Endothelial cell of umbilical vein (primary cell): ENCODE data around the gene SLC25A22. TPM values are rescaled to one million over a fixed set of nuclear protein-coding genes. Genes with fewer than 3 reads are reported as not detected.

Source experiments
- BruUV-seq: library from RNA; stranded (reverse); fragments of 400-500 nt; replicated peaks from 2 replicates; lab custom pipeline; 2021; lab: Mats Ljungman, UMichigan
- CTCF ChIA-PET: fragments of 300-600, 350-600 bp; sonication (Branson Sonifier 250); formaldehyde crosslinking; loops from one replicate; lab custom pipeline; 2021; ENCODE audit warnings: antibody characterized with exemption, inconsistent platforms; lab: Charles Lee
- POLR2A ChIA-PET: fragments of 300-600, 350-600 bp; sonication (Branson Sonifier 250); formaldehyde crosslinking; loops from one replicate; lab custom pipeline; 2021; ENCODE audit warnings: antibody characterized with exemption, inconsistent platforms; lab: Charles Lee
- DNase-seq: peaks from one replicate; pipeline ENCODE4 v3.0.0-alpha.2; 2011; ENCODE audit warnings: low read depth, low spot score
- FAIRE-seq: peaks from 2 replicates; lab custom pipeline; 2011; peaks lifted over from hg19 to GRCh38; lab: Jason Lieb, UNC
- H2AFZ ChIP-seq: 2 replicates; pipeline ENCODE4 v1.6.0; 2012; ENCODE audit warnings: low read depth, low read length, control low read depth, inconsistent platforms
- H3K27ac ChIP-seq: 2 replicates; pipeline ENCODE4 v1.5.1; 2011; ENCODE audit warnings: low read depth, mild to moderate bottlenecking, control low read depth, low read length, moderate library complexity; ENCODE audit not compliant: insufficient read depth
- H3K27me3 ChIP-seq, 2 experiments: 2 replicates each; pipeline versions ENCODE4 v1.6.0 to v1.6.1; 2011; ENCODE audit warnings: low read length in 2 of 2, mixed read lengths in 1 of 2; ENCODE audit not compliant: control insufficient read depth in 2 of 2, insufficient read depth in 2 of 2
- H3K36me3 ChIP-seq, 2 experiments: 2 replicates in 1 of 2; 3 replicates in 1 of 2; pipeline ENCODE4 v1.5.1; 2011; ENCODE audit warnings: low read length in 2 of 2, mild to moderate bottlenecking in 1 of 2, moderate library complexity in 1 of 2; ENCODE audit not compliant: control insufficient read depth in 2 of 2, insufficient read depth in 2 of 2; ENCODE audit errors: extremely low read depth in 1 of 2
- H3K4me1 ChIP-seq: 3 replicates; pipeline ENCODE4 v1.5.1; 2011; ENCODE audit warnings: mild to moderate bottlenecking, low read length; ENCODE audit not compliant: control insufficient read depth, insufficient read depth; ENCODE audit errors: extremely low read depth
- H3K4me2 ChIP-seq: 2 replicates; pipeline ENCODE4 v1.6.1; 2011; ENCODE audit warnings: low read length, control low read depth, mixed read lengths; ENCODE audit not compliant: insufficient read depth
- H3K4me3 ChIP-seq, 3 experiments: fragments of 200-600 bp in 1 of 3; sonication (generic), shearing (Covaris generic) in 1 of 3; replicated peaks in 1 of 3; 2 replicates each; pipeline ENCODE4 v1.5.1; 2011 to 2016; ENCODE audit warnings: control low read depth in 3 of 3, low read length in 3 of 3, mild to moderate bottlenecking in 2 of 3, inconsistent platforms in 1 of 3, low read depth in 1 of 3, moderate library complexity in 1 of 3; ENCODE audit not compliant: insufficient read depth in 1 of 3
- H3K79me2 ChIP-seq: 2 replicates; pipeline ENCODE4 v1.6.0; 2012; ENCODE audit warnings: low read length, inconsistent platforms; ENCODE audit not compliant: control insufficient read depth, insufficient read depth
- H3K9ac ChIP-seq: replicated peaks from 2 replicates; pipeline ENCODE3; 2011; ENCODE audit warnings: low read length, control low read depth; ENCODE audit not compliant: insufficient read depth; ENCODE audit errors: extremely low read depth
- H3K9me1 ChIP-seq: replicated peaks from 3 replicates; pipeline ENCODE4 v1.6.0; 2011; ENCODE audit warnings: mild to moderate bottlenecking, low read length; ENCODE audit not compliant: control insufficient read depth, insufficient read depth; ENCODE audit errors: extremely low read depth
- H3K9me3 ChIP-seq: replicated peaks from 2 replicates; pipeline ENCODE4 v1.5.1; 2012; ENCODE audit warnings: low read length, inconsistent platforms; ENCODE audit not compliant: control insufficient read depth, insufficient read depth
- H4K20me1 ChIP-seq: replicated peaks from 2 replicates; pipeline ENCODE3; 2011; ENCODE audit warnings: mild to moderate bottlenecking, low read length; ENCODE audit not compliant: control insufficient read depth, insufficient read depth; ENCODE audit errors: extremely low read depth
- EZH2 ChIP-seq: IDR thresholded peaks from 2 replicates; pipeline ENCODE4 v1.6.1; 2012; ENCODE audit warnings: borderline replicate concordance, low read depth, mild to moderate bottlenecking, moderate library complexity, low read length, inconsistent platforms; ENCODE audit not compliant: severe bottlenecking
- FOS ChIP-seq: IDR thresholded peaks from 2 replicates; pipeline ENCODE4 v1.6.1; 2011; ENCODE audit warnings: mild to moderate bottlenecking, low read length, moderate library complexity, borderline replicate concordance; ENCODE audit not compliant: insufficient read depth
- GATA2 ChIP-seq: IDR thresholded peaks from 2 replicates; pipeline ENCODE4 v1.7.0; 2011; ENCODE audit warnings: low read depth, mild to moderate bottlenecking, moderate library complexity, mixed read lengths, low read length; ENCODE audit not compliant: insufficient read length, insufficient read depth
- MYC ChIP-seq: IDR thresholded peaks from one replicate; pipeline ENCODE4 v1.6.1; 2011; ENCODE audit warnings: mild to moderate bottlenecking, low read depth, low read length
- POLR2A ChIP-seq: IDR thresholded peaks from 2 replicates; pipeline ENCODE4 v1.6.1; 2012; ENCODE audit warnings: low read depth, mild to moderate bottlenecking, control low read depth, low read length
- POLR2AphosphoS5 ChIP-seq: IDR thresholded peaks from 2 replicates; pipeline ENCODE4 v1.6.1; 2012; ENCODE audit warnings: low read depth, mild to moderate bottlenecking, control low read depth, low read length, moderate library complexity; ENCODE audit not compliant: insufficient read depth
- dilution Hi-C: fragments of 300-500 bp; cut with MboI; formaldehyde crosslinking; loops from one replicate; pipeline ENCODE4 v1.15.0; 2019; ENCODE audit warnings: low sequenced_read_pairs; ENCODE audit not compliant: extremely low pct_ligation_motif_present
- intact Hi-C: fragments of 100-400 bp; cut with micrococcal nuclease; formaldehyde crosslinking; loops from one replicate; pipeline ENCODE4 v1.10.0; 2022
- polyA plus RNA-seq, 4 experiments: library from polyadenylated mRNA; depleted of rRNA in 3 of 4; stranded (reverse) in 3 of 4; unstranded in 1 of 4; fragments of >200 nt; gene quantifications; 2 replicates each; pipeline versions ENCODE4 v1.2.1 to v1.2.3, GENCODE V29; 2011 to 2012; ENCODE audit warnings: missing spikeins in 1 of 4
- total RNA-seq: library from RNA; stranded (reverse); gene quantifications from 2 replicates; pipeline ENCODE4 v1.2.3, GENCODE V29; 2021
- TF ChIP-seq, protein P1 (sequence below): IDR thresholded peaks from 2 replicates; pipeline ENCODE4 v1.6.1; 2011; ENCODE audit not compliant: insufficient read depth, insufficient read length

The SLC25A22 gene
- total and polyA plus RNA-seq, 2 donors (not counting 3 experiments of a cell fraction or from before 2014, with no cell fraction given): 24.5 to 24.9 TPM

DNA sequence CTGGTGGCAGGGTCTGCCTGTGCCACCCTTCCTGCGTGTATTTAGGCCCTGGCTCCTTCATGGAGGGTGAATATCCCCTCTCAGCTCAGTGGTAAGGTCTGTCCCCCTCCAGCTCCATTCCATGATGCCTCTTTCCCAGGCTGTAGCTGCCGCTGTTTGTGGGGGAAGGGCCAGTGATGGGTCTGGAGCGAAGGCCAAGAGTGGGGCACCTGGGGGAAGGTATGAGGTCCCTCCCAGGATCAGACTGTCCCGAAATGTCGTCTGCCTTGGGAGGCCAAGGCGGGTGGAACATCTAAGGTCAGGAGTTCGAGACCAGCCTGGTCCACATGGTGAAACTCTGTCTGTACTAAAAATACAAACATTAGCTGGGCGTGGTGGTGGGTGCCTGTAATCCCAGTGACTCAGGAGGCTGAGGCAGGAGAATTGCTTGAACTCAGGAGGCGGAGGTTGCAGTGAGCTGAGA, 35.8 kb upstream of the SLC25A22 start:
- peak overlapping the region; percentile 75 for H3K4me2 ChIP-seq
- TSS peak; percentile 11 for BruUV-seq
- dilution Hi-C loops (no loop called here), intact Hi-C loops (loop anchor here (2.0 kb wide), 1 partner anchor 15 kb away; the partner anchor contains the start of gene PNPLA2)
- POLR2A ChIA-PET: interaction anchor here (0.8 to 3.3 kb wide), 4 partner anchors 10 to 37 kb away, joined by 3 to 25 read pairs (median 10); partner anchors contain the start of genes PNPLA2, POLR2L and TSPAN4
- DNase-seq: peak; percentile 38
- H4K20me1 ChIP-seq: no peaks in the 10 kb centered on the region
- no peak for TF ChIP-seq POLR2A
- TF ChIP-seq EZH2: no peak
- TF ChIP-seq GATA2: no peak
- no peak for TF ChIP-seq FOS
- TF ChIP-seq, protein P1, sequence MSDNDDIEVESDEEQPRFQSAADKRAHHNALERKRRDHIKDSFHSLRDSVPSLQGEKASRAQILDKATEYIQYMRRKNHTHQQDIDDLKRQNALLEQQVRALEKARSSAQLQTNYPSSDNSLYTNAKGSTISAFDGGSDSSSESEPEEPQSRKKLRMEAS: no peak
- TF ChIP-seq POLR2AphosphoS5: no peak
- TF ChIP-seq MYC: no peak
- no peaks in the 10 kb centered on the region for H3K27me3 ChIP-seq
- H3K4me3 ChIP-seq: peak overlapping the region; percentile 50 to 70 (median 67)
- CTCF ChIA-PET: interaction anchor here (1.3 to 2.9 kb wide), 4 partner anchors 10 to 29 kb away, joined by 3 to 19 read pairs (median 8); partner anchors contain the start of genes PIDD1, PNPLA2 and TSPAN4
- H3K27ac ChIP-seq: peak overlapping the region; percentile 79
- peaks cover 44% of the 10 kb centered on the region for H3K4me1 ChIP-seq
- no peaks in the 10 kb centered on the region for H3K9me3 ChIP-seq
- H3K36me3 ChIP-seq: peaks cover 16 to 27% of the 10 kb centered on the region in 2 experiments
- H3K79me2 ChIP-seq: peaks cover 39% of the 10 kb centered on the region
- H3K9me1 ChIP-seq: no peaks in the 10 kb centered on the region
- H3K9ac ChIP-seq: peak overlapping the region; percentile 85
- FAIRE-seq: peak; percentile 69
- no peak overlapping the region for H2AFZ ChIP-seq
